Right ventricle myocardium inferior (tissue), 1 donor: ENCODE measurements around the gene CUBN. TPM values are rescaled to one million over a fixed set of nuclear protein-coding genes. Genes with fewer than 3 reads are reported as not detected.

Source experiments
- ATAC-seq: fragments of 200-7000 bp; cut with Tn5 transposase; one replicate; pipeline ENCODE4 v1.9.1; 2020; ENCODE audit warnings: mild to moderate bottlenecking, moderate library complexity
- DNase-seq: peaks from one replicate; pipeline ENCODE4 v3.0.0; 2021; ENCODE audit errors: missing footprints
- intact Hi-C: fragments of 100-400 bp; cut with DNase I; formaldehyde crosslinking; loops from one replicate; pipeline ENCODE4 v1.11.0; 2022
- total RNA-seq: library from RNA; stranded (reverse); fragmentation: NEBNext Ultra II Directional; extraction: Animal tissue kit (Norgen Biotek cat#: 25700); gene quantifications from one replicate; pipeline ENCODE4 v1.2.1, GENCODE V29; 2021
- donor health status: DM: no; HTN: yes; CAD: no; lungs with severe emphysema.

The CUBN gene
- total RNA-seq, 1 donor from 2014 or later, result 0.92 TPM

- intact Hi-C loops, result no loop called here
Observed at GRCh38 chr10:17113889-17114540, 15.6 kb downstream of the CUBN start.

GRCh38 chr10:17113346-17113745 is 16.3 kb downstream of the CUBN start:
- intact Hi-C loops, result no loop called here
- DNase-seq (no peak), ATAC-seq (no peak)

More at GRCh38 chr10:17113889-17114540, 15.6 kb downstream of the CUBN start:
- DNase-seq (no peak), ATAC-seq (no peak)

GRCh38 chr10:17112566-17112965 is 17.0 kb downstream of the CUBN start:
- ATAC-seq (no peak), DNase-seq (no peak)
- intact Hi-C loops, result no loop called here

GRCh38 chr10:17109475-17110207 is 20.0 kb downstream of the CUBN start:
- DNase-seq, result no peak
- intact Hi-C loops, result no loop called here
- no peak for ATAC-seq

GRCh38 chr10:17109046-17109445 is 20.6 kb downstream of the CUBN start:
- intact Hi-C loops, result no loop called here
- DNase-seq, result no peak
- no peak for ATAC-seq

GRCh38 chr10:17106991-17107390 is 22.6 kb downstream of the CUBN start:
- DNase-seq, result no peak
- no peak for ATAC-seq
- intact Hi-C loops, result no loop called here

GRCh38 chr10:17101910-17102266 is 27.7 kb downstream of the CUBN start:
- no peak for ATAC-seq
- intact Hi-C loops, result no loop called here
- no peak for DNase-seq

- no peak for DNase-seq
- intact Hi-C loops, result no loop called here
Observed at GRCh38 chr10:17101257-17101909, 28.2 kb downstream of the CUBN start.

GRCh38 chr10:17100586-17100985 is 29.0 kb downstream of the CUBN start:
- intact Hi-C loops, result no loop called here
- DNase-seq (no peak), ATAC-seq (no peak)

More at GRCh38 chr10:17101257-17101909, 28.2 kb downstream of the CUBN start:
- ATAC-seq, result no peak

- ATAC-seq (no peak), DNase-seq (no peak)
- intact Hi-C loops, result no loop called here
Observed at GRCh38 chr10:17098012-17098411, 31.6 kb downstream of the CUBN start.

- DNase-seq (no peak), ATAC-seq (no peak)
- intact Hi-C loops, result no loop called here
Observed at GRCh38 chr10:17094844-17095243, 34.8 kb downstream of the CUBN start.

- DNase-seq, result no peak
- intact Hi-C loops, result no loop called here
- no peak for ATAC-seq
Observed at GRCh38 chr10:17092986-17093803, 36.4 kb downstream of the CUBN start.

- intact Hi-C loops, result no loop called here
- no peak for DNase-seq
- no peak for ATAC-seq
Observed at GRCh38 chr10:17092216-17092944, 37.2 kb downstream of the CUBN start.

GRCh38 chr10:17088118-17088806 is 41.3 kb downstream of the CUBN start:
- intact Hi-C loops, result no loop called here
- no peak for DNase-seq
- no peak for ATAC-seq

- no peak for ATAC-seq
- intact Hi-C loops, result no loop called here
- no peak for DNase-seq
Observed at GRCh38 chr10:17086865-17087367, 42.7 kb downstream of the CUBN start.

GRCh38 chr10:17085011-17085725 is 44.4 kb downstream of the CUBN start:
- no peak for DNase-seq
- ATAC-seq, result peak; percentile 67
- intact Hi-C loops, result no loop called here

- intact Hi-C loops, result no loop called here
- no peak for ATAC-seq
- DNase-seq, result no peak
Observed at GRCh38 chr10:17084258-17084657, 45.4 kb downstream of the CUBN start.
